A549 treated with Hydrocortisone at 1 μM for 4 hours (cell line): ENCODE results near the gene PIP4K2B. TPM values are rescaled to one million over a fixed set of nuclear protein-coding genes. Genes with fewer than 3 reads are reported as not detected.

Source experiments
- total RNA-seq: library from RNA; stranded (reverse); fragments of 200-300 nt; extraction: Qiagen RNA extraction; gene quantifications from 5 replicates; pipeline ENCODE4 v1.2.3, GENCODE V29; 2022

PIP4K2B gene
- total RNA-seq, result 35.3 to 47.1 TPM (median 39.4 TPM) in 5 replicates

GRCh38 chr17:38799501-38800236 is at the start of gene PIP4K2B:
Gene PIP4K2B (minus strand): TSS chr17:38799556. CDS start chr17:38799424, 132 bp downstream.

GRCh38 chr17:38824899-38825761 is 25.8 kb upstream of the PIP4K2B start, which contains the start of gene CWC25:
Gene CWC25 (minus strand): TSS chr17:38825321. CDS start chr17:38825183, 138 bp downstream.

GRCh38 chr17:38752308-38753070 is 46.9 kb downstream of the PIP4K2B start, which contains the start of gene PSMB3:
Gene PSMB3 (plus strand): TSS chr17:38752741. CDS start chr17:38752827, 86 bp downstream.

GRCh38 chr17:38748149-38748891 is 51.0 kb downstream of the PIP4K2B start, which contains the start of gene PCGF2:
Gene PCGF2 (minus strand): TSS chr17:38748336. CDS start chr17:38740402, 7,934 bp downstream.

DNA sequence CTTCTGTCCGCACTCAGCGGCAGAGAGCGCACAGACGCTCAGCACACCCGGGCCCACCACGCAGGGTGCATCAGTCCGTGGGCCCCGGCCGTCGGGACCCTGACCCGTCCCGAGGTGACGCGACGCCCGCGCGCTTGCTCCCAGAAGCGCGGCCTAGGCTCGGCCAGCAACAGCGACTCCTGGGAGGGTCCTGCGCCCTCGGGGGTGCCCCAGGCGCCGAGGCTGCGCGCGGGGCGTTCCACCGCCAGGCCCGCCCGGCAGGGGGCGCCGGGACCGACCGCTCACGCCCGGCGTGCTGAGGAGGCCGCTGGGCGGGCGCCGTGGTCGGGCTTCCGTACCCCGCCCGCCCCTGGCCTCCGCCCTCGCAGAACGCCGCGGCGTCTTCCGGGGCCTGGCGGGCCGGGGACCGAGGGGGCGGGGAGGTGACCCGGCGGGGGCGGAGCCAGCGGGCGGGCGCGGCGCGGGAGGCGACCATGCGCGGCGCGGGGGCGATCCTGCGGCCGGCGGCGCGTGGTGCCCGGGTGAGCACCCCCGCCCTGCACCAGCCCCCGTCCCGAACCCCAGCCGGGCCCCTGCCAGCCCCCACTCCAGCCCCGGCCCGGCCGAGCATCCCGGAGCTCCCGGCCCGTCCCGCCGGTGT is 69.3 kb downstream of the PIP4K2B start, which contains the start of gene CISD3:
Gene CISD3, plus strand, starts transcription at position 456 of the 640 bp plus-strand sequence. Its CDS starts 18 bp downstream, at position 474.

Other genes with a start within 250 kb of the PIP4K2B start
- gene SRCIN1, start 193.6 kb downstream of the PIP4K2B start, total RNA-seq, result 2.0 to 3.2 TPM (median 2.7 TPM) in 5 replicates
- gene EPOP, start 124.6 kb downstream of the PIP4K2B start, total RNA-seq, result 10.9 to 12.9 TPM (median 12.0 TPM) in 5 replicates
- 21.9 to 31.4 TPM (median 28.0 TPM) in 5 replicates for gene MLLT6, start 94.3 kb downstream of the PIP4K2B start, total RNA-seq
- 45.3 to 98.5 TPM (median 90.3 TPM) in 5 replicates for gene CISD3, start 69.2 kb downstream of the PIP4K2B start, total RNA-seq
- 36.0 to 61.2 TPM (median 54.0 TPM) in 5 replicates for gene PCGF2, start 51.2 kb downstream of the PIP4K2B start, total RNA-seq
- 333 to 456 TPM (median 432 TPM) in 5 replicates for gene PSMB3, start 46.8 kb downstream of the PIP4K2B start, total RNA-seq
- gene CWC25, start 25.8 kb upstream of the PIP4K2B start, total RNA-seq, result 19.6 to 25.9 TPM (median 20.5 TPM) in 5 replicates
- gene RPL23, start 54.2 kb upstream of the PIP4K2B start, total RNA-seq, result 2,337 to 2,980 TPM (median 2,639 TPM) in 5 replicates
- gene LASP1, start 70.5 kb upstream of the PIP4K2B start, total RNA-seq, result 246 to 296 TPM (median 250 TPM) in 5 replicates
- gene FBXO47, start 167.8 kb upstream of the PIP4K2B start, total RNA-seq, result not detected in 5 replicates